ENCODE measurements around the gene PXN. TPM values are rescaled to one million over a fixed set of nuclear protein-coding genes. Genes with fewer than 3 reads are reported as not detected.

Gene PXN
- total RNA-seq, 4 donors from 2014 or later = 40.0 to 151 (median 73.1) TPM

- DNase-seq (ENCODE audit: low spot score) (no peak), ATAC-seq (ENCODE audit: low FRiP score) (no peak)
- TF ChIP-seq CTCF (IDR thresholded peaks at IDR 0.05) = no peak
Measured at GRCh38 chr12:120221576-120221900, 44.0 kb downstream of the PXN start.

GRCh38 chr12:120220838-120221575 lies 44.5 kb downstream of the PXN start:
- no peak for TF ChIP-seq CTCF (IDR thresholded peaks at IDR 0.05)
- ATAC-seq (ENCODE audit: low FRiP score) = no peak
- no peak for DNase-seq (ENCODE audit: low spot score)

GRCh38 chr12:120218680-120219606 lies 46.6 kb downstream of the PXN start:
- ATAC-seq (ENCODE audit: low FRiP score) = no peak

GRCh38 chr12:120216742-120217605 lies 48.6 kb downstream of the PXN start:
- ATAC-seq (ENCODE audit: low FRiP score) (no peak), DNase-seq (ENCODE audit: low spot score) (no peak)
- TF ChIP-seq CTCF (IDR thresholded peaks at IDR 0.05) = no peak

More at GRCh38 chr12:120218680-120219606, 46.6 kb downstream of the PXN start:
- no peak for DNase-seq (ENCODE audit: low spot score)
- TF ChIP-seq CTCF (IDR thresholded peaks at IDR 0.05) = no peak

GRCh38 chr12:120215766-120216735 lies 49.5 kb downstream of the PXN start:
- ATAC-seq (ENCODE audit: low FRiP score) (no peak), DNase-seq (ENCODE audit: low spot score) (no peak)
- TF ChIP-seq CTCF (IDR thresholded peaks at IDR 0.05) = no peak

GRCh38 chr12:120215357-120215735 lies 50.2 kb downstream of the PXN start:
- TF ChIP-seq CTCF (IDR thresholded peaks at IDR 0.05) = no peak
- ATAC-seq (ENCODE audit: low FRiP score) = no peak
- no peak for DNase-seq (ENCODE audit: low spot score)

All from omental fat pad (tissue), 4 donors.